ENCODE measurements around the gene AK5.

- no peak for TF ChIP-seq POLR2AphosphoS5 (IDR thresholded peaks at IDR 0.05; ENCODE audit: low read depth, low read length)
- TF ChIP-seq, protein P1, sequence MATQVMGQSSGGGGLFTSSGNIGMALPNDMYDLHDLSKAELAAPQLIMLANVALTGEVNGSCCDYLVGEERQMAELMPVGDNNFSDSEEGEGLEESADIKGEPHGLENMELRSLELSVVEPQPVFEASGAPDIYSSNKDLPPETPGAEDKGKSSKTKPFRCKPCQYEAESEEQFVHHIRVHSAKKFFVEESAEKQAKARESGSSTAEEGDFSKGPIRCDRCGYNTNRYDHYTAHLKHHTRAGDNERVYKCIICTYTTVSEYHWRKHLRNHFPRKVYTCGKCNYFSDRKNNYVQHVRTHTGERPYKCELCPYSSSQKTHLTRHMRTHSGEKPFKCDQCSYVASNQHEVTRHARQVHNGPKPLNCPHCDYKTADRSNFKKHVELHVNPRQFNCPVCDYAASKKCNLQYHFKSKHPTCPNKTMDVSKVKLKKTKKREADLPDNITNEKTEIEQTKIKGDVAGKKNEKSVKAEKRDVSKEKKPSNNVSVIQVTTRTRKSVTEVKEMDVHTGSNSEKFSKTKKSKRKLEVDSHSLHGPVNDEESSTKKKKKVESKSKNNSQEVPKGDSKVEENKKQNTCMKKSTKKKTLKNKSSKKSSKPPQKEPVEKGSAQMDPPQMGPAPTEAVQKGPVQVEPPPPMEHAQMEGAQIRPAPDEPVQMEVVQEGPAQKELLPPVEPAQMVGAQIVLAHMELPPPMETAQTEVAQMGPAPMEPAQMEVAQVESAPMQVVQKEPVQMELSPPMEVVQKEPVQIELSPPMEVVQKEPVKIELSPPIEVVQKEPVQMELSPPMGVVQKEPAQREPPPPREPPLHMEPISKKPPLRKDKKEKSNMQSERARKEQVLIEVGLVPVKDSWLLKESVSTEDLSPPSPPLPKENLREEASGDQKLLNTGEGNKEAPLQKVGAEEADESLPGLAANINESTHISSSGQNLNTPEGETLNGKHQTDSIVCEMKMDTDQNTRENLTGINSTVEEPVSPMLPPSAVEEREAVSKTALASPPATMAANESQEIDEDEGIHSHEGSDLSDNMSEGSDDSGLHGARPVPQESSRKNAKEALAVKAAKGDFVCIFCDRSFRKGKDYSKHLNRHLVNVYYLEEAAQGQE (IDR thresholded peaks at IDR 0.05; ENCODE audit: insufficient read depth in 1 of 2, low read depth in 2 of 2, low read length in 2 of 2), result no peak
- peak; percentile 39; the same call in 1 of the 2 replicates for TF ChIP-seq TAF1 (IDR thresholded peaks at IDR 0.05; ENCODE audit: borderline replicate concordance, insufficient read depth, low read length)
These were observed 65.8 kb downstream of the AK5 start for GRCh38 chr1:77347646-77348045.
